Mucosa of descending colon (tissue), 3 donors: ENCODE measurements around the gene F2R. TPM values are rescaled to one million over a fixed set of nuclear protein-coding genes. Genes with fewer than 3 reads are reported as not detected.
A peak's percentile ranks its signal among the peaks of the same experiment; 100 is the strongest.

Experiments used
- ATAC-seq: fragments of 200-7000 bp; cut with Tn5 transposase; one replicate; pipeline ENCODE4 v1.9.1; 2020; ENCODE audit warnings: mild to moderate bottlenecking, moderate library complexity
- DNase-seq, 3 donors: peaks; one replicate each; pipeline ENCODE4 v3.0.0-alpha.2; 2020
- H3K36me3 ChIP-seq: fragments of 200-600 bp; one replicate; pipeline ENCODE4 v1.8.0; 2021; ENCODE audit warnings: low read depth, mild to moderate bottlenecking
- H3K4me1 ChIP-seq: fragments of 200-600 bp; one replicate; pipeline ENCODE4 v1.8.0; 2021; ENCODE audit warnings: low read depth, mild to moderate bottlenecking
- H3K4me3 ChIP-seq: fragments of 200-600 bp; one replicate; pipeline ENCODE4 v1.8.0; 2021; ENCODE audit warnings: mild to moderate bottlenecking
- H3K9me3 ChIP-seq: fragments of 200-600 bp; one replicate; pipeline ENCODE4 v1.8.0; 2021; ENCODE audit warnings: mild to moderate bottlenecking
- CTCF ChIP-seq: fragments of 200-600 bp; IDR thresholded peaks from one replicate; pipeline ENCODE4 v1.8.0; 2022; ENCODE audit warnings: antibody characterized with exemption, mild to moderate bottlenecking
- intact Hi-C, 2 donors: fragments of 100-400 bp; cut with DNase I in 1 of 2; cut with micrococcal nuclease in 1 of 2; formaldehyde crosslinking; loops; one replicate each; pipeline versions ENCODE4 v1.11.0 to v1.11.1; 2022; cut with DNase I, micrococcal nuclease
- total RNA-seq, 3 donors: library from RNA; stranded (reverse); fragmentation: NEBNext Ultra II Directional in 2 of 3; extraction: Animal tissue kit (Norgen Biotek cat#: 25700) in 2 of 3; gene quantifications; one replicate each; pipeline versions ENCODE4 v1.2.1 to v1.2.4, GENCODE V29; 2021 to 2023
- donor health status: DM: no; HTN: no; CAD: no; lungs with moderate emphysema.
- donor health status: DM: no; HTN: no; CAD: no.
- donor health status: DM: no; HTN: yes; CAD: no.

Gene F2R
- total RNA-seq, 3 donors from 2014 or later = 3.1 to 6.5 (median 4.6) TPM

- no peak for DNase-seq
- H3K4me1 ChIP-seq = peaks cover 19% of the 10 kb centered on the region
- no peak for TF ChIP-seq CTCF
- no peak overlapping the region for H3K4me3 ChIP-seq
- H3K9me3 ChIP-seq = no peaks in the 10 kb centered on the region
- no peaks in the 10 kb centered on the region for H3K36me3 ChIP-seq
- ATAC-seq = no peak
- intact Hi-C loops = no loop called here
Measured at GRCh38 chr5:76688212-76688611, 27.7 kb upstream of the F2R start.

- Histone ChIP-seq H3K4me1 (peaks cover 19% of the 10 kb centered on the region), H3K9me3 (no peaks in the 10 kb centered on the region), H3K36me3 (no peaks in the 10 kb centered on the region), H3K4me3 (no peak overlapping the region)
- ATAC-seq = no peak
- no peak for TF ChIP-seq CTCF
- intact Hi-C loops = no loop called here
- DNase-seq = no peak
Measured at GRCh38 chr5:76688836-76689235, 27.1 kb upstream of the F2R start.

DNA sequence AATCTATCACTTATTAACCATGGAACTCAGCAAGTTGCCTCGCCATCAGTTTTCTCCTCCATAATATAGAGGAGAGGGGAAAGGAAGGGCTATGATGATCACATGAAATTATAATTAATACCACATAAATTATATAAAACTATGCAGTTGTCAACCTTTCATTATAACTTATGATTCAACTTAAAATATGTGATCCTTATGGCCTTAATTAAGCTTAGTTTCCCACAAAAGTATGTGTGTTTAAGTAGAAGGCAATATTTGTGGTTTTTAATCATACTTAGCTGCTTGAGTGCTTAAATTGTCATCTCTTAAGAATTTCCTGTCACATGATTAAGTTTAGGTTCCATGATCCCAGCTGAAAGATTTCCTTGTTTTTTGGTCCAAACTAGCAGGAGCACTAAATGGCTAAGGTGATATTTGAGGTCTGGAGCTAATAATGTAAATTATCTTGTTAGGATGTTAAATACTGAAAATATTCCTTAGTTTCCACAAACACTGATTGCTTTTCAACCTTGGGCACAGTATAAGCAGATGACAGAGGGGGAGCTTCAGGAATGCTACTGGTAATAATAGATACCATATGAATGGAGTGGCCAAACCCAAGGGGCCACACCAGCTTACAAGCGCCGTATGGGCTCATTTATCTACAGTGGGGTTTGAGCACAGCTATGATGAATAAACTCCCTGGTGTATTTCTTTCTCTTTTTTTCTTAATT, 26.4 kb upstream of the F2R start:
- Histone ChIP-seq H3K4me3 (no peak overlapping the region), H3K36me3 (no peaks in the 10 kb centered on the region), H3K9me3 (no peaks in the 10 kb centered on the region), H3K4me1 (peaks cover 19% of the 10 kb centered on the region)
- no peak for TF ChIP-seq CTCF
- DNase-seq (no peak), ATAC-seq (no peak)
- intact Hi-C loops = no loop called here

DNA sequence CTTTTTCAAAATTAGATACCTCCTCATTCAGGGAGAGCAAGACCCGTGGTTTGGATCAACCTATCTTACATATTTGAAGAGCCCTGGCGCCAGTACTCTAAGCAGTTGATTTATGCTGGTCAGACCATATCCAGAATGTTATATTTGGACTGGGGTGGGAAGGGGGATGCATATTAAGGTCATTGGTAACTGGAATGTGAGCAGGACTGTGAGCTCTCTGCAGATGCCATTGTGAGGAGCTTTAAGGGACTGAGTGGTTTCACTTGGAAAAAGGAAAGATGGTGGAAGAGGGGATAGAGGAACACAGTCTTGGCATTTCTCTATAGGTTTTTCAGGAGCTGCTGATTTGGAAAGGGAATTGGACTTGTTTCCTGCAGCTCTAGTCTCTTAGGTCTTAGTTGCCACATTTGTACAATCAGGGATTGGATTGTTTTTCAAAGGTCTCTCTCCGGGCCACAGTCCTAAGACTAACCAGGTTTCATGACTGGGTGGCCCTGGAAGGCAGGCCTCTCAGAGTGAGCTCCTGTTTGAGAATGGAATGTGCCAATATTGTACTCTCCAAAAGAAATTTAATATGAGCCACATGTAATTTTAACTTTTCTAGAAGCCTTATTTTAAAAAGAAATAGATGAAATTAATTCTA, 25.8 kb upstream of the F2R start:
- DNase-seq (no peak), ATAC-seq (no peak)
- Histone ChIP-seq H3K36me3 (no peaks in the 10 kb centered on the region), H3K4me1 (peaks cover 19% of the 10 kb centered on the region), H3K9me3 (no peaks in the 10 kb centered on the region), H3K4me3 (no peak overlapping the region)
- intact Hi-C loops = no loop called here
- TF ChIP-seq CTCF = no peak

DNA sequence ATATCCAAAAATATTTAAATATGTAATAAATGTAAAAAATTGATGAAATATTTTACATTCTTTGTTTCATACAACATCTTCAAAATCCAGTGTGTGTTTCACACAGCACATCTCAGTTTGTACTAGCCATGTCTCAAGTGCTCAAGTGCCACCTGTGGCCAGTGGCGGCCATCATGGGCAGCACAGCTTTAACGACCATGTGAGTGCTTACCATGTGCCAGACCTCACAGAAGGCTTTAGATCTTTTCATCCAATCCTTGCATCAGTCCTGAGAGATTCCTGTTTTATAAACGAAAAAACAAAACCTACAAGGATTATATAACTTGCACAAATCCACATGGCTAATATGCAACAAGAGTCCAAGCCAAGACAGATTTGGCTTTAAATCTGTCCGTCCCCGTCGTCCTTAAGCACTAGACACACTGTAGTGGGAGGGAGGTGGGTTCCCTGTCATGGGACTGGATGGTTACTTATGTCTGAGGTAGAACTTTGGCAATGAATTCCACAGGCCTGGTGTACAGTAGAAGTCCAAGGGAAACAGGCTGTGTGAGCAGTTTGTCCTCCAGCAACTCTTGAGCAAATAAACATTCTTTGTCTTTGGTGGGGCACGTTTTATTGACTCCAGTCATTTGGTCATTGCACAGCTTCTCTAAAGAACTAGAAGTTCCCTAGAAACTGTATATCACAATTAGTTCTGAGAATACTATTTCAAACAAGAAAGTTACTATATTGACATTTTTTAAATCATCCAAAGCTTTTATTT, 25.0 kb upstream of the F2R start:
- H3K36me3 ChIP-seq = no peaks in the 10 kb centered on the region
- H3K4me3 ChIP-seq = no peak overlapping the region
- H3K4me1 ChIP-seq = peaks cover 19% of the 10 kb centered on the region
- TF ChIP-seq CTCF = no peak
- intact Hi-C loops = no loop called here
- H3K9me3 ChIP-seq = no peaks in the 10 kb centered on the region
- peak; percentile 95 for ATAC-seq
- DNase-seq = peak in 1 of 3 donors; percentile 34
